Caki2 (cell line): ENCODE data around the gene WASHC4. TPM values are rescaled to one million over a fixed set of nuclear protein-coding genes. Genes with fewer than 3 reads are reported as not detected.
"Not testable (repeated sequence)": the region's sequence is repeated elsewhere in the genome, so short reads cannot be mapped to it uniquely, and the experiment has no call there.

Experiments
- DNase-seq: peaks from one replicate; pipeline ENCODE4 v3.0.0-alpha.2; 2015; ENCODE audit warnings: low read depth
- in situ Hi-C: cut with HindIII; loops from 2 replicates; pipeline ENCODE4 v1.10.0; 2016; ENCODE audit warnings: low sequenced_read_pairs, low pct_unique_long_range_greater_than_20kb, mixed read lengths
- total RNA-seq: library from RNA; depleted of rRNA; stranded (reverse); fragments of >200 nt; shearing (Covaris generic); gene quantifications from 2 replicates; pipeline ENCODE4 v1.2.3, GENCODE V29; 2014; ENCODE audit warnings: low replicate concordance

WASHC4 gene
- total RNA-seq, 1 experiment from 2014 or later = 13.7 TPM

GRCh38 chr12:105120551-105120950, 13.0 kb downstream of the WASHC4 start:
- DNase-seq = no peak
- in situ Hi-C loops = no loop called here

GRCh38 chr12:105138248-105138647, 30.7 kb downstream of the WASHC4 start:
- in situ Hi-C loops = no loop called here
- DNase-seq = no peak

- in situ Hi-C loops = no loop called here
- no peak for DNase-seq
Observed at GRCh38 chr12:105141320-105141922, 33.9 kb downstream of the WASHC4 start.

GRCh38 chr12:105142259-105142658, 34.7 kb downstream of the WASHC4 start:
- no peak for DNase-seq
- in situ Hi-C loops = no loop called here

- in situ Hi-C loops = no loop called here
- DNase-seq = no peak
Observed at GRCh38 chr12:105156260-105156659, 48.7 kb downstream of the WASHC4 start.

- in situ Hi-C loops = no loop called here
- DNase-seq = no peak
Observed at GRCh38 chr12:105157606-105158005, 50.1 kb downstream of the WASHC4 start.

- in situ Hi-C loops = no loop called here
- DNase-seq = no peak
Observed at GRCh38 chr12:105158876-105159275, 51.3 kb downstream of the WASHC4 start.

GRCh38 chr12:105162174-105162573, 54.6 kb downstream of the WASHC4 start:
- DNase-seq = no peak
- in situ Hi-C loops = no loop called here

- peak; percentile 2 for DNase-seq
- in situ Hi-C loops = no loop called here
Observed at GRCh38 chr12:105164068-105164467, 56.5 kb downstream of the WASHC4 start.

- no peak for DNase-seq
- in situ Hi-C loops = no loop called here
Observed at GRCh38 chr12:105166736-105167135, 59.2 kb downstream of the WASHC4 start.

- DNase-seq = no peak
- in situ Hi-C loops = no loop called here
Observed at GRCh38 chr12:105167346-105167745, 59.8 kb downstream of the WASHC4 start.

- DNase-seq = no peak
- in situ Hi-C loops = no loop called here
Observed at GRCh38 chr12:105168006-105168405, 60.5 kb downstream of the WASHC4 start.

GRCh38 chr12:105170139-105170538, 62.6 kb downstream of the WASHC4 start:
- in situ Hi-C loops = no loop called here
- no peak for DNase-seq

- DNase-seq = no peak
- in situ Hi-C loops = no loop called here
Observed at GRCh38 chr12:105171691-105172436, 64.3 kb downstream of the WASHC4 start.

GRCh38 chr12:105175397-105175990, 68.0 kb downstream of the WASHC4 start:
- in situ Hi-C loops = no loop called here
- no peak for DNase-seq

- DNase-seq = no peak
- in situ Hi-C loops = no loop called here
Observed at GRCh38 chr12:105177208-105177607, 69.7 kb downstream of the WASHC4 start.

GRCh38 chr12:105179114-105179513, 71.6 kb downstream of the WASHC4 start:
- DNase-seq, in situ Hi-C loops: not testable (repeated sequence)

- DNase-seq, in situ Hi-C loops: not testable (repeated sequence)
Observed at GRCh38 chr12:105183406-105183805, 75.9 kb downstream of the WASHC4 start.

GRCh38 chr12:105183976-105184375, 76.4 kb downstream of the WASHC4 start:
- in situ Hi-C loops = not testable (repeated sequence)

More at GRCh38 chr12:105183976-105184375, 76.4 kb downstream of the WASHC4 start:
- not testable (repeated sequence) for DNase-seq
